Measurements from ENCODE around the gene ABCC1.

DNA sequence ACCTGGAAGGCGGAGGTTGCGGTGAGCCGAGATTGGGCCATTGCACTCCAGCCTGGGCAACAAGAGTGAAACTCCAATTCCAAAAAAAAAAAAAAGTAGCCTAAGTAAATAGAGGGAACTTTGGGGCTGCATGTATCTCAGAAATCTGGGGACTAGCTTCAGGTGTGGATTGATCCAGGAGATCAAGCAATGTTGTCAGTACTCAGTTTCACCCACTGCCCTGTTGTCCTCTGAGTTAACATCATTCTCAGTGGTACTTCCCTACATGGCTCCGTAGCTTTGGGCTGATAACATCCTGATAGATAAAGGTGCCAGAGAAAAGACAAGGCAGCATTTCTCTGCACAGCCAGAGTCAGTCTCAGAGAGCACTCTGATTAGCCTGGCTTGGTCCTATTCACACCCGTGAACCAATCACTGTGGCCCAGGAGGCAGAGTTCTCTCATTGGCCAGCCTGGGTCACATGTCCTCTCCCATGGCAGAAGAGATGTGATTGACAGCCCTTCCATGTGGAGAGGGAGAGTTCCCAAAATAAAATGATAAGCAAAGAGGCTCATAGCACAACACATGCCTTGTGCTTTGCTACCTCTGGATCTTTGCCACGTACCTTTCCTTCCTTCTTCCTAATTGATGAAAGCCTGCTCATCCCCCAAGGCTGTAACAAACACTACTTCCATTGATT, 99.6 kb downstream of the ABCC1 start:
- TF ChIP-seq, protein P1, sequence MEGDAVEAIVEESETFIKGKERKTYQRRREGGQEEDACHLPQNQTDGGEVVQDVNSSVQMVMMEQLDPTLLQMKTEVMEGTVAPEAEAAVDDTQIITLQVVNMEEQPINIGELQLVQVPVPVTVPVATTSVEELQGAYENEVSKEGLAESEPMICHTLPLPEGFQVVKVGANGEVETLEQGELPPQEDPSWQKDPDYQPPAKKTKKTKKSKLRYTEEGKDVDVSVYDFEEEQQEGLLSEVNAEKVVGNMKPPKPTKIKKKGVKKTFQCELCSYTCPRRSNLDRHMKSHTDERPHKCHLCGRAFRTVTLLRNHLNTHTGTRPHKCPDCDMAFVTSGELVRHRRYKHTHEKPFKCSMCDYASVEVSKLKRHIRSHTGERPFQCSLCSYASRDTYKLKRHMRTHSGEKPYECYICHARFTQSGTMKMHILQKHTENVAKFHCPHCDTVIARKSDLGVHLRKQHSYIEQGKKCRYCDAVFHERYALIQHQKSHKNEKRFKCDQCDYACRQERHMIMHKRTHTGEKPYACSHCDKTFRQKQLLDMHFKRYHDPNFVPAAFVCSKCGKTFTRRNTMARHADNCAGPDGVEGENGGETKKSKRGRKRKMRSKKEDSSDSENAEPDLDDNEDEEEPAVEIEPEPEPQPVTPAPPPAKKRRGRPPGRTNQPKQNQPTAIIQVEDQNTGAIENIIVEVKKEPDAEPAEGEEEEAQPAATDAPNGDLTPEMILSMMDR (IDR thresholded peaks at IDR 0.05; ENCODE audit: poor library complexity, severe bottlenecking) = no peak
- TF ChIP-seq, protein P2, sequence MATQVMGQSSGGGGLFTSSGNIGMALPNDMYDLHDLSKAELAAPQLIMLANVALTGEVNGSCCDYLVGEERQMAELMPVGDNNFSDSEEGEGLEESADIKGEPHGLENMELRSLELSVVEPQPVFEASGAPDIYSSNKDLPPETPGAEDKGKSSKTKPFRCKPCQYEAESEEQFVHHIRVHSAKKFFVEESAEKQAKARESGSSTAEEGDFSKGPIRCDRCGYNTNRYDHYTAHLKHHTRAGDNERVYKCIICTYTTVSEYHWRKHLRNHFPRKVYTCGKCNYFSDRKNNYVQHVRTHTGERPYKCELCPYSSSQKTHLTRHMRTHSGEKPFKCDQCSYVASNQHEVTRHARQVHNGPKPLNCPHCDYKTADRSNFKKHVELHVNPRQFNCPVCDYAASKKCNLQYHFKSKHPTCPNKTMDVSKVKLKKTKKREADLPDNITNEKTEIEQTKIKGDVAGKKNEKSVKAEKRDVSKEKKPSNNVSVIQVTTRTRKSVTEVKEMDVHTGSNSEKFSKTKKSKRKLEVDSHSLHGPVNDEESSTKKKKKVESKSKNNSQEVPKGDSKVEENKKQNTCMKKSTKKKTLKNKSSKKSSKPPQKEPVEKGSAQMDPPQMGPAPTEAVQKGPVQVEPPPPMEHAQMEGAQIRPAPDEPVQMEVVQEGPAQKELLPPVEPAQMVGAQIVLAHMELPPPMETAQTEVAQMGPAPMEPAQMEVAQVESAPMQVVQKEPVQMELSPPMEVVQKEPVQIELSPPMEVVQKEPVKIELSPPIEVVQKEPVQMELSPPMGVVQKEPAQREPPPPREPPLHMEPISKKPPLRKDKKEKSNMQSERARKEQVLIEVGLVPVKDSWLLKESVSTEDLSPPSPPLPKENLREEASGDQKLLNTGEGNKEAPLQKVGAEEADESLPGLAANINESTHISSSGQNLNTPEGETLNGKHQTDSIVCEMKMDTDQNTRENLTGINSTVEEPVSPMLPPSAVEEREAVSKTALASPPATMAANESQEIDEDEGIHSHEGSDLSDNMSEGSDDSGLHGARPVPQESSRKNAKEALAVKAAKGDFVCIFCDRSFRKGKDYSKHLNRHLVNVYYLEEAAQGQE (IDR thresholded peaks at IDR 0.05; ENCODE audit: borderline replicate concordance) = no peak
- TF ChIP-seq POLR2AphosphoS5 (IDR thresholded peaks at IDR 0.05) (no peak), EP300 (conservative IDR thresholded peaks at IDR 0.05; ENCODE audit: poor library complexity, severe bottlenecking) (no peak), EZH2 (IDR thresholded peaks at IDR 0.05; ENCODE audit: borderline replicate concordance, insufficient read depth, low read length, poor library complexity, severe bottlenecking) (no peak), TAF1 (IDR thresholded peaks at IDR 0.05; ENCODE audit: low read depth) (no peak), RAD21 (conservative IDR thresholded peaks at IDR 0.05) (no peak), MXI1 (conservative IDR thresholded peaks at IDR 0.05; ENCODE audit: poor library complexity, severe bottlenecking) (no peak)
